HG02623 (cell line): ENCODE data around the gene CDK19.
"Not testable (repeated sequence)": the region's sequence is repeated elsewhere in the genome, so short reads cannot be mapped to it uniquely, and the experiment has no call there.

Experiments
- ATAC-seq: cut with Tn5 transposase; IDR thresholded peaks from one replicate; pipeline ENCODE4 v1.9.1; 2021; ENCODE audit warnings: moderate library complexity; ENCODE audit not compliant: unreplicated experiment

CDK19 gene

DNA sequence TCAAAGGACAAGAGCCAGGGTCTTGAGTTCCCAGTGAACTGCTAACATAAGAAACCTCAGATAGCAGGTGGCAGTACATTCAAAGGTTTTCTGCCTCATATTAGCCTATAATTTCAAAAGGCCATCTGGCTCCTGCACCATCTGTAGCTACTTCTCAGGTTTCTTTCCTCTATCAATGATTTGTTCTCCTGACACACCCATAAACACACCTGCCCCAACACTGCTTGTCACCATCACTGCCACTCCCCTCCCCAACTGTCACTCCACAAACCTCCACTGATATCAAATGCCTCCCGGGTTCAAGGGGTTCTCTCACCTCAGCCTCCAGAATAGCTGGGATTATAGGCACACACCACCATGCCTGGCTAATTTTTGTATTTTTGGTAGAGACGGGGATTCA is 186.1 kb downstream of the CDK19 start:
- no peak for ATAC-seq

- ATAC-seq: no peak
Measured at GRCh38 chr6:110628330-110628729, 186.9 kb downstream of the CDK19 start.

- no peak for ATAC-seq
Measured at GRCh38 chr6:110626442-110626841, 188.8 kb downstream of the CDK19 start.

GRCh38 chr6:110625883-110626282 is 189.4 kb downstream of the CDK19 start:
- ATAC-seq: no peak

- no peak for ATAC-seq
Measured at GRCh38 chr6:110622912-110623578, 192.2 kb downstream of the CDK19 start.

DNA sequence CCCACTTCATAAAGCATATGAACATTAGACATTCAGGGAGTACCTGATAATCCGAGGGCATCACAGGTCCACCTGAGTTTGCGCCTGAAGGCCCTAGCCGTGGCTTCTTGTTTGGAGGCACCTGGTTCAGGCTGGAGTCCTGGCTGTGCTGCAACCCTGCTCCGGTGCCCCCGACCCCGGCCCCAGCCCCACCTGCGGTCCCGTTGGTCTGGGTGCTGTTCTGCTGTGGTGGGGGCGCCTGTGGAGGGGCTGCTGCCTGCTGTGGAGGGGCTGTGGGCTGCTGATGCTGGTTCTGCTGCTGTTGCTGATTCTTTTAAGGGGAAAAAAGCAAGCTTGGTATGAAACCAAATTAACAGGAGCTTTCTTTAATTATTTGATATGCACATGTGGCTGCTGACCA is 194.2 kb downstream of the CDK19 start:
- ATAC-seq: no peak

GRCh38 chr6:110620065-110620464 is 195.2 kb downstream of the CDK19 start:
- no peak for ATAC-seq

DNA sequence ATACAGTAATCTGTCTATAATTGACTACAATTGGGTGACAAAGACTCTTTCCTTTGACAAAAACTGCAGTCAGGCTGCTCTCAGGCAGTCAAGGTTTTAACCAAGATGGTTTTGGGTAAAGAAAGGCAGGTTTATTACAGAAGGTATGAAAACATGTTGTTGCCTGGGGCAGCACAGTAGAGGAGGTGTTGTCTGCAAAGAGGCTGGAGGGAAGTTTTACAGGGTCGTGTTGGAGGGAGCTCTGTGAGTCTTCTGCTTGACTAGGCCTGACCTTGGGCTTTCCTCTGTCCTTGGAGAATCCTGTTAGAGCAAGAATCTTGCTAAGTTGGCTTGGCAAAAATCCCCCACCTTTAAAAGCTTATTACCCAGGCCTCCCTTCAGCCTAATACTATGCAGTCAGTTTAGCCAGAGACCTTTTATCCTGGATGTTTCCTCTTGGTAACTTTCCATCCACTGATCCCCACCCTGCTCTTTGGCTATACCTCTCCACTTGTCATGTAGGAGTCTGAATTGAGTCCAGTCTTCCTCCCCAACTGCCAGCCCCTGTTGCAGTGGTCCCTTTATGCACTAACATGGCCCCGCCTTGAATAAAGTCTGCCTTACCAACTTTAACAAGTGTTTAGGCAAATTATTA is 195.9 kb downstream of the CDK19 start:
- ATAC-seq: no peak

DNA sequence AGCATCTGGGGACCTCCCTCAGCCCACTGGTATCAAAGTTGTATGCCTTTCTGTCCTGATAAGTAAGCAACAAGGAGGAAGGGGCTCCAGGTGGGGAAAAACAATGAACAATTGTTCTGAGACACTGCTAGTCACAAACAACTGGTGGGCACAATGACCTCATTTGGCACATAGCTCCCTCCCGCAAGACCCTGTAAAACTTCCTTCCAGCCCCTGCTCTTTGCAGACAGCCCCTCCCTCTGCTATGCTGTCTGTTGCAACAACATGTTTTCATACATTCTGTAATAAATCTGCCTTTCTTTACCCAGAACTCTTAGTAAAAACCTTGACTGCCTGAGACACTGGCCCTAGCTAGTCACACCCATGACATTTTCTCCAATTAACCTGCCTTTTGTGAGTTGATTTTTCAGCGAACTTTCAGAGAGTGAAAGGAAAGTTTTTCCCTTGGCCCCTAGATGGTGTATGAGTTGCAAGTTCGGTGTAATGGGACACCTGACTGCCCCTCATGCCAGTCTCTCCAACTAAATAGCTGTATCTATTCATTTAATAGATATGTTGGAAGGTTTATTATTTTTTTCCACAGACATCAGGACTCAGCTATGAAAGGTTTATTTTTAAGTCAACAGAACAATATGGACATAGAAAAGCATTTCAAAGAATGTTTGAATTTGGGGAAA is 196.5 kb downstream of the CDK19 start:
- no peak for ATAC-seq

- peak; percentile 79 for ATAC-seq
Measured at GRCh38 chr6:110617057-110617456, 198.2 kb downstream of the CDK19 start.

GRCh38 chr6:110615722-110616121 is 199.5 kb downstream of the CDK19 start:
- ATAC-seq: no peak

GRCh38 chr6:110614586-110614985 is 200.7 kb downstream of the CDK19 start:
- no peak for ATAC-seq

GRCh38 chr6:110614106-110614505 is 201.2 kb downstream of the CDK19 start:
- ATAC-seq: no peak

DNA sequence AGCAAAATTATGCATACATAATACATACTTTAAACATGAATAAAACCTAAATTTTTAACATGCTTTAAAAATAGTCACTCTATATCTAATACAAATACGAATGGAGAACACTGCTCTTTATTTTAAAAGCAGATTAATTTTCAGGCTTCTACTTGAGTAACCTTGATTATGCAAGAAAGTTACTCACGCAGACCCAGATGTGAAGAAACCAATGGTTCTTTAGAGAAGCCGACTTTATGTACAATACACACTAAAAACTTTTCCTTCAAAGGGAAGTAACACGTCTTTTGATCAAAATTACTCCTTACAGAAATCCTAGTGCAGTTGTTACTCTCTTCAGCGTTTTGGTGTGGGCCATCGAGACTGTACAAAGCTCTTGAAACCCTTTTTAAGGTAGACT is 201.9 kb downstream of the CDK19 start:
- ATAC-seq: no peak

DNA sequence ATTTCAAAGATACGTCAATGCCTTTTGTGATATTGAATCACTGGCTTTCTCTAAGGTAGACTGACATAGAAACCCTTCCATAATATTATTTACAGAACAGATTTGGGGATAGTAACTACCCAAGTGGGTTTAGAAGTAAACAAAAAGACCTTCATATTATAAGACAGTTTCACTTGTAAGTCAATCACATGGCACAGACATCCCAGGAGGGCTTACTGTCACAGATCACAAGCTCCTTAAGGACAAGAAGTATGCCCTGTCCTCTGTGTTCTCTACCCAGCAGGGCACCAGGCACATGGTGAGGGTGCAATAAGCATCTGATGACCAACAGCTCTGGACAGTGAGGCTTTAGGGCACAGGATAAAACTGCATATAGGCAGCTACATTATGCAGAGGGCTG is 203.0 kb downstream of the CDK19 start:
- no peak for ATAC-seq

GRCh38 chr6:110609101-110609500 is 206.2 kb downstream of the CDK19 start:
- ATAC-seq: no peak

- no peak for ATAC-seq
Measured at GRCh38 chr6:110608151-110608550, 207.1 kb downstream of the CDK19 start.

DNA sequence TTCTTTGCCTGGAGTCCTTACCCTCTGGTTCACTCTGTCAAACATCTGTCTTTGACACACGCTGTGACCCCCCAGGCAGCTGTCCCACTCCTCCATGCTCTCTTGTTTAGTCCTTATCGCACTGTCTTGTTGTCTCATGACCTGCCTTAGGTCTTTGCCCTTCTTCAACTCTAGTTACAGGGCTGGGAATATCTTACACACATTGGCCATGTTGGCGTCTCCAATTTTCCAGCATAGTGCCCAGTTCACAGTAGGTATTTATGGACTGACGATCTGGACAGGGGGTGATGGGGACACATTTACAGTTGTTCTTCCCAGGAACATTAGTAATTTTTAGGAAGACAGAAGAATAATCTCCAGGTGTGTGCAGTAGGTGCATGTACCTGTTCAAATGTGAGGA is 209.1 kb downstream of the CDK19 start:
- no peak for ATAC-seq

- ATAC-seq: not testable (repeated sequence)
Measured at GRCh38 chr6:110600640-110601039, 214.6 kb downstream of the CDK19 start.

DNA sequence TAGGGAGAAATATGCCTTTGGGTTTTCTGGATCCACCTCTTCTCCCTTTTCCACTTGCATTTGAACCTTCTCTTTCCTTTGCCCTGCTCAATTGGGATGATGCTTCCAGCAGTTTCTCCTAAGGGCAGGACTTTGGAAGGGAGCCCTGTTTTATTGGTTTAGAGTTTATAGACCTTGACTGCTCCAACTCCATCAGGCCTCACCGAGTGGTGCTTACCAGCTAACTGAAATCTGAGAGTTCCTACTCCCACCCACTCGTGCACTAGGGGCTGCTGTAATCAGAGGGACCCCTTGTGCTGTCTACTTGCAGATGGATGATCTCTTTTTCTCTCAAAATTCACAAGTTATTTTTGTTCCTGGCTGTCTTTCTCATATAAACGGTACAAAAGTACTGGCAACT is 217.5 kb downstream of the CDK19 start:
- no peak for ATAC-seq

DNA sequence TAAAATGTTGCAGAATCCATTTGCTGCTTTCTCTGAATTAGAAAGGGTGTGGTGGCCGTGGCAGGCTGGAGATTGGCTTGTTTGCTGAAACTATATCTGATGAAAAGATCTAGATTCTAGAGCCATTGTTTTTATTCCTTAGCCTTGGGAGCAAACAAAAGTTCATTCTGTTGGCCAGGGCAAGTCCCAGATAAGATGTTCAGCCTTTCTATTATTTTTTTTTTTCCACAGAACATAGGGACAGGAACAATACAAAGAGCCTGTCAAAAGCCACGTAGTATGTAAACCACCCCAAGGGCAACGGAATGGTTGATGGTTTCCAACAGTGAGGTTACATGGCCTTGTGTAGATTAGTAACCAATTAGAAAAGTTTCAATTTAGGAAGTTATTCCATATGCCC is 218.9 kb downstream of the CDK19 start:
- no peak for ATAC-seq

GRCh38 chr6:110595112-110595511 is 220.2 kb downstream of the CDK19 start:
- ATAC-seq: no peak
